H1 (cell line): Measurements from ENCODE around the gene AMOTL2.

Experiments
- CHD2 ChIP-seq: IDR thresholded peaks from 2 replicates; pipeline ENCODE4 v1.6.1; 2012; ENCODE audit warnings: low read length, improper control_type of control experiment
- JUND ChIP-seq: IDR thresholded peaks from 2 replicates; pipeline ENCODE4 v1.6.1; 2011; ENCODE audit warnings: mild to moderate bottlenecking, improper control_type of control experiment, low read length
- POLR2A ChIP-seq, 2 experiments: IDR thresholded peaks; 1 replicate in 1 of 2; 2 replicates in 1 of 2; pipeline ENCODE4 v1.6.1; 2011; ENCODE audit warnings: low read depth in 2 of 2, low read length in 2 of 2, mild to moderate bottlenecking in 2 of 2; ENCODE audit errors: control extremely low read depth in 1 of 2
- TF ChIP-seq, protein P1 (sequence below), 3 experiments: IDR thresholded peaks; 1 replicate in 2 of 3; 2 replicates in 1 of 3; pipeline versions ENCODE4 v1.5.1 to v1.6.1; 2011; ENCODE audit warnings: low read length in 3 of 3, mild to moderate bottlenecking in 3 of 3, inconsistent platforms in 2 of 3, low read depth in 1 of 3, moderate library complexity in 1 of 3; ENCODE audit not compliant: insufficient read depth in 1 of 3; ENCODE audit errors: control extremely low read depth in 1 of 3

GRCh38 chr3:134314588-134315285, 59.5 kb downstream of the AMOTL2 start:
- TF ChIP-seq CHD2 = no peak
- TF ChIP-seq, protein P1, sequence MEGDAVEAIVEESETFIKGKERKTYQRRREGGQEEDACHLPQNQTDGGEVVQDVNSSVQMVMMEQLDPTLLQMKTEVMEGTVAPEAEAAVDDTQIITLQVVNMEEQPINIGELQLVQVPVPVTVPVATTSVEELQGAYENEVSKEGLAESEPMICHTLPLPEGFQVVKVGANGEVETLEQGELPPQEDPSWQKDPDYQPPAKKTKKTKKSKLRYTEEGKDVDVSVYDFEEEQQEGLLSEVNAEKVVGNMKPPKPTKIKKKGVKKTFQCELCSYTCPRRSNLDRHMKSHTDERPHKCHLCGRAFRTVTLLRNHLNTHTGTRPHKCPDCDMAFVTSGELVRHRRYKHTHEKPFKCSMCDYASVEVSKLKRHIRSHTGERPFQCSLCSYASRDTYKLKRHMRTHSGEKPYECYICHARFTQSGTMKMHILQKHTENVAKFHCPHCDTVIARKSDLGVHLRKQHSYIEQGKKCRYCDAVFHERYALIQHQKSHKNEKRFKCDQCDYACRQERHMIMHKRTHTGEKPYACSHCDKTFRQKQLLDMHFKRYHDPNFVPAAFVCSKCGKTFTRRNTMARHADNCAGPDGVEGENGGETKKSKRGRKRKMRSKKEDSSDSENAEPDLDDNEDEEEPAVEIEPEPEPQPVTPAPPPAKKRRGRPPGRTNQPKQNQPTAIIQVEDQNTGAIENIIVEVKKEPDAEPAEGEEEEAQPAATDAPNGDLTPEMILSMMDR (IDR thresholded peaks at IDR 0.05; ENCODE audit: control extremely low read depth in 1 of 3, insufficient read depth in 1 of 3, low read depth in 1 of 3, low read length in 3 of 3) = no peak
- no peak for TF ChIP-seq JUND
- no peak for TF ChIP-seq POLR2A (IDR thresholded peaks at IDR 0.05; ENCODE audit: control extremely low read depth in 1 of 2, low read depth in 2 of 2, low read length in 2 of 2)
